ENCODE results near the gene LRIG2. TPM values are rescaled to one million over a fixed set of nuclear protein-coding genes. Genes with fewer than 3 reads are reported as not detected.

Gene LRIG2
- total and polyA plus RNA-seq, 2 donors (not counting 3 experiments of a cell fraction or from before 2014, with no cell fraction given) = 8.4 to 20.1 TPM

DNA sequence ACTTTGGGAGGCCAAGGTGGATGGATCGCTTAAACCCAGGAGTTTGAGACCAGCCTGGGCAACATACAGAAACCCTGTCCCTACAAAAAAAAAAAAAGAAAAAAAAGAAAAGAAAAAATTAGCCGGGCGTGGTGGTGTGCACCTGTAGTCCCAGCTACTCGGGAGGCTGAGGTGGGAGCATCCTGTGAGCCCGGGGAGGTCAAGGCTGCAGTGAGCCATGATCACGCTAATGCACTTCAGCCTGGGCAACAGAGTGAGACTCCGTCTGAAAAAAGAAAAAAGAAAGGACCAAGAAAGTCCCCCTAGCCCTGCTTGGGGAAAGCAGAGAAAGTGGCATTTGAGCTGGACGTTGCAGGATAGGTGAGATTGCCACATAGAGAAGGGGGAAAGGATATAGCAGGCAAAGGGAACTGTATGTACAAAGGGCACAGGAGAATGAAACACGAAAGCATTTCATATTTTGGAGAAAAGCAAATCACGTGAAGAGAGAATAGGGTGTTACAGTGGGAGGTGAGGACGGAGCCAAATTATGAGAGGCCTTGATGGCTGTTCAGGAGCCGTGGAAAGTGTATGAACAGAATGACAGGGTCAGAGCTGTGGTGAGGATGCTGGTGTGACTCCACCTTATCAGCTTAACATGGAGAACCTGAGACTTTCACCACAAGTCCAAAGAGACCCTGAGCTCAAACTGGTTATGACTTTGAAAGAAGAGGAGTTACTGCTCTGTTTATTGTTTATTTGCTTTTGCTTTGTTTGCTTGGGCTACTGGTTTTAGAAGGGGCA is 19.5 kb upstream of the LRIG2 start:
- no peak overlapping the region for H2AFZ ChIP-seq (ENCODE audit: low read depth, low read length)
- BruUV-seq (replicated peaks) = no TSS peak
- intact Hi-C loops (cut with micrococcal nuclease) (no loop called here), dilution Hi-C loops (cut with MboI; ENCODE audit: extremely low pct_ligation_motif_present, low sequenced_read_pairs) (no loop called here)
- no peak for FAIRE-seq
- H3K9ac ChIP-seq (replicated peaks; ENCODE audit: extremely low read depth, insufficient read depth, low read length) = no peak overlapping the region
- no peak for TF ChIP-seq MAX (IDR thresholded peaks at IDR 0.05; ENCODE audit: insufficient read depth, insufficient read length)
- TF ChIP-seq FOS (IDR thresholded peaks at IDR 0.05; ENCODE audit: borderline replicate concordance, insufficient read depth, low read length) = no peak
- no peak for TF ChIP-seq JUN (IDR thresholded peaks at IDR 0.05; ENCODE audit: borderline replicate concordance, insufficient read depth, insufficient read length, low read depth)
- no peak for TF ChIP-seq POLR2AphosphoS5 (IDR thresholded peaks at IDR 0.05; ENCODE audit: insufficient read depth, low read depth, low read length)
- no peak for TF ChIP-seq EZH2 (IDR thresholded peaks at IDR 0.05; ENCODE audit: borderline replicate concordance, low read depth, low read length, severe bottlenecking)
- no peak for TF ChIP-seq GATA2 (IDR thresholded peaks at IDR 0.05; ENCODE audit: insufficient read depth, insufficient read length, low read depth, low read length)
- no peak for TF ChIP-seq MYC (IDR thresholded peaks at IDR 0.05; ENCODE audit: low read depth, low read length)
- no peak for TF ChIP-seq POLR2A (IDR thresholded peaks at IDR 0.05; ENCODE audit: low read depth, low read length)
- TF ChIP-seq, protein P1, sequence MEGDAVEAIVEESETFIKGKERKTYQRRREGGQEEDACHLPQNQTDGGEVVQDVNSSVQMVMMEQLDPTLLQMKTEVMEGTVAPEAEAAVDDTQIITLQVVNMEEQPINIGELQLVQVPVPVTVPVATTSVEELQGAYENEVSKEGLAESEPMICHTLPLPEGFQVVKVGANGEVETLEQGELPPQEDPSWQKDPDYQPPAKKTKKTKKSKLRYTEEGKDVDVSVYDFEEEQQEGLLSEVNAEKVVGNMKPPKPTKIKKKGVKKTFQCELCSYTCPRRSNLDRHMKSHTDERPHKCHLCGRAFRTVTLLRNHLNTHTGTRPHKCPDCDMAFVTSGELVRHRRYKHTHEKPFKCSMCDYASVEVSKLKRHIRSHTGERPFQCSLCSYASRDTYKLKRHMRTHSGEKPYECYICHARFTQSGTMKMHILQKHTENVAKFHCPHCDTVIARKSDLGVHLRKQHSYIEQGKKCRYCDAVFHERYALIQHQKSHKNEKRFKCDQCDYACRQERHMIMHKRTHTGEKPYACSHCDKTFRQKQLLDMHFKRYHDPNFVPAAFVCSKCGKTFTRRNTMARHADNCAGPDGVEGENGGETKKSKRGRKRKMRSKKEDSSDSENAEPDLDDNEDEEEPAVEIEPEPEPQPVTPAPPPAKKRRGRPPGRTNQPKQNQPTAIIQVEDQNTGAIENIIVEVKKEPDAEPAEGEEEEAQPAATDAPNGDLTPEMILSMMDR (IDR thresholded peaks at IDR 0.05; ENCODE audit: extremely low read depth in 1 of 2, insufficient read depth in 1 of 2, low read depth in 1 of 2, low read length in 2 of 2) = no peak
- no peaks in the 10 kb centered on the region for H3K9me1 ChIP-seq (replicated peaks; ENCODE audit: control insufficient read depth, extremely low read depth, insufficient read depth, low read length)
- H3K4me2 ChIP-seq (ENCODE audit: insufficient read depth, low read length) = no peak overlapping the region
- H3K4me3 ChIP-seq (replicated peaks in 1 of 3; ENCODE audit: insufficient read depth in 1 of 3, low read depth in 1 of 3, low read length in 3 of 3) = no peak overlapping the region
- H3K27me3 ChIP-seq (ENCODE audit: control insufficient read depth in 2 of 2, insufficient read depth in 2 of 2, low read length in 2 of 2) = no peaks in the 10 kb centered on the region
- H3K4me1 ChIP-seq (ENCODE audit: control insufficient read depth, extremely low read depth, insufficient read depth, low read length) = peaks cover 6% of the 10 kb centered on the region
- no peak overlapping the region for H3K27ac ChIP-seq (ENCODE audit: insufficient read depth, low read depth, low read length)
- H4K20me1 ChIP-seq (replicated peaks; ENCODE audit: control insufficient read depth, extremely low read depth, insufficient read depth, low read length) = no peaks in the 10 kb centered on the region
- DNase-seq (ENCODE audit: low read depth, low spot score) = no peak
- H3K79me2 ChIP-seq (ENCODE audit: control insufficient read depth, insufficient read depth, low read length) = no peaks in the 10 kb centered on the region
- ChIA-PET CTCF (interaction anchor here (0.6 to 7.1 kb wide), 4 partner anchors 12 to 178 kb away, joined by 3 to 81 read pairs (median 4); partner anchors contain the start of gene LRIG2), POLR2A (no interaction called here)
- no peaks in the 10 kb centered on the region for H3K36me3 ChIP-seq (ENCODE audit: control insufficient read depth in 2 of 2, extremely low read depth in 1 of 2, insufficient read depth in 2 of 2, low read length in 2 of 2)
- H3K9me3 ChIP-seq (replicated peaks; ENCODE audit: control insufficient read depth, insufficient read depth, low read length) = no peaks in the 10 kb centered on the region
